COLO829 (cell line): ENCODE measurements around the gene ACBD3.

Source experiments
- DNase-seq: peaks from one replicate; pipeline ENCODE4 v3.0.0; 2012; ENCODE audit warnings: low spot score

ACBD3 gene

GRCh38 chr1:226111883-226112261, 74.7 kb downstream of the ACBD3 start:
- no peak for DNase-seq

- no peak for DNase-seq
Observed at GRCh38 chr1:226111098-226111882, 75.3 kb downstream of the ACBD3 start.

- no peak for DNase-seq
Observed at GRCh38 chr1:226110249-226111097, 76.1 kb downstream of the ACBD3 start.

- DNase-seq: peak; percentile 96
Observed at GRCh38 chr1:226109829-226110248, 76.7 kb downstream of the ACBD3 start.

- no peak for DNase-seq
Observed at GRCh38 chr1:226108935-226109828, 77.4 kb downstream of the ACBD3 start.

GRCh38 chr1:226107471-226108460, 78.8 kb downstream of the ACBD3 start:
- DNase-seq: no peak

GRCh38 chr1:226104671-226105121, 81.8 kb downstream of the ACBD3 start:
- no peak for DNase-seq

- peak; percentile 83 for DNase-seq
Observed at GRCh38 chr1:226100436-226101391, 85.8 kb downstream of the ACBD3 start.

GRCh38 chr1:226098870-226099835, 87.4 kb downstream of the ACBD3 start:
- DNase-seq: no peak

- DNase-seq: no peak
Observed at GRCh38 chr1:226097866-226098625, 88.5 kb downstream of the ACBD3 start.

- DNase-seq: no peak
Observed at GRCh38 chr1:226095286-226095685, 91.3 kb downstream of the ACBD3 start.
